Measurements from ENCODE around the gene CRP. TPM values are rescaled to one million over a fixed set of nuclear protein-coding genes. Genes with fewer than 3 reads are reported as not detected.

The CRP gene
- total RNA-seq, 1 experiment from 2014 or later, result 0.68 TPM

- TF ChIP-seq E2F1 (CRISPR knock-in tag; IDR thresholded peaks at IDR 0.05), result no peak
- no peak for TF ChIP-seq GRHL2 (CRISPR knock-in tag; IDR thresholded peaks at IDR 0.05; ENCODE audit: insufficient replicate concordance, severe bottlenecking)
- no peak for TF ChIP-seq NR2C2 (CRISPR knock-in tag; IDR thresholded peaks at IDR 0.05)
- no peak for TF ChIP-seq SP1 (CRISPR knock-in tag; conservative IDR thresholded peaks at IDR 0.05)
- no peak for TF ChIP-seq NFATC4 (CRISPR knock-in tag; IDR thresholded peaks at IDR 0.05)
- no peak for TF ChIP-seq OVOL2 (CRISPR knock-in tag; IDR thresholded peaks at IDR 0.05; ENCODE audit: borderline replicate concordance)
- no peak for TF ChIP-seq CREM (CRISPR knock-in tag; IDR thresholded peaks at IDR 0.05)
- TF ChIP-seq NR3C1 (CRISPR knock-in tag; conservative IDR thresholded peaks at IDR 0.05; ENCODE audit: low read depth), result no peak
- no peak for TF ChIP-seq JUN (CRISPR knock-in tag; IDR thresholded peaks at IDR 0.05)
Observed at GRCh38 chr1:159749630-159750029, 35.2 kb upstream of the CRP start (continued).

- H3K27me3 Mint-ChIP-seq (ENCODE audit: low read depth), result no peaks in the 10 kb centered on the region; the same call in 1 of the 2 replicates
- H3K36me3 Mint-ChIP-seq, result no peaks in the 10 kb centered on the region
- no peak overlapping the region for H3K4me3 Mint-ChIP-seq
- no peaks in the 10 kb centered on the region for H3K4me1 Mint-ChIP-seq
- no peaks in the 10 kb centered on the region for H3K9me3 Mint-ChIP-seq
- TF ChIP-seq ZNF671 (CRISPR knock-in tag; IDR thresholded peaks at IDR 0.05) (no peak), ATF3 (CRISPR knock-in tag; conservative IDR thresholded peaks at IDR 0.05) (no peak), ZNF138 (CRISPR knock-in tag; conservative IDR thresholded peaks at IDR 0.05) (no peak)
- ATAC-seq (no peak), DNase-seq (ENCODE audit: low spot score) (no peak)
- CTCF ChIA-PET, result no interaction called here
- H3K27ac Mint-ChIP-seq, result no peak overlapping the region
- POLR2A ChIA-PET, result interaction anchor here (1.0 kb wide), 1 partner anchor 9 kb away, joined by 3 read pairs; no protein-coding TSS in a partner anchor
Observed at GRCh38 chr1:159748370-159748769, 34.0 kb upstream of the CRP start.

DNA sequence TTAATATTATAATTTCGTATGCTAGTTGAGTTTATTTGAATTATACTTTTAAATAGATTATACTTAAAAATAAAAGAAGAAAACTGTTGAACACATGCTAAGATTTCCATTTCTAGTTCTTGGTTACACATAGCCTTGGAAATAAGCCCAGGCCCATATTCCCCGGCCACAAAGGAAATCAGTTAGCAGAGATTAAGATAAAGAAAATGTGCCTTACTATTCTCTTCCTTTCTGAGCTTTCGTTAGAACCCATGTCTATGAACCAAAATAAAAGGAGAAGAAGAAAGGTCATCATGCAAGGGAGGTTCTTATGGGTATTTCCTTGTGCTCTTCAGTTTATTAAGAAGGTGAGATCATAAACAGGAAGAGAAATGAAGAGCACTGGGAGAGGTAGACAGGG is 32.3 kb upstream of the CRP start:
- no peak overlapping the region for H3K4me3 Mint-ChIP-seq

More for the DNA sequence above, 32.3 kb upstream of the CRP start:
- CTCF ChIA-PET, result no interaction called here
- ATAC-seq, result no peak
- POLR2A ChIA-PET, result no interaction called here
- no peak overlapping the region for H3K27ac Mint-ChIP-seq
- DNase-seq (ENCODE audit: low spot score), result no peak
- peaks cover 15% of the 10 kb centered on the region for H3K9me3 Mint-ChIP-seq
- no peaks in the 10 kb centered on the region for H3K36me3 Mint-ChIP-seq
- TF ChIP-seq ARID4B (CRISPR knock-in tag; IDR thresholded peaks at IDR 0.05; ENCODE audit: borderline replicate concordance) (no peak), USF2 (CRISPR knock-in tag; IDR thresholded peaks at IDR 0.05) (no peak), EMX1 (CRISPR knock-in tag; IDR thresholded peaks at IDR 0.05) (no peak), ATF1 (CRISPR knock-in tag; IDR thresholded peaks at IDR 0.05) (no peak), MXD4 (CRISPR knock-in tag; IDR thresholded peaks at IDR 0.05; ENCODE audit: borderline replicate concordance) (no peak), JUN (CRISPR knock-in tag; IDR thresholded peaks at IDR 0.05) (no peak), TP53 (CRISPR knock-in tag; IDR thresholded peaks at IDR 0.05) (no peak), FOXP1 (CRISPR knock-in tag; IDR thresholded peaks at IDR 0.05; ENCODE audit: borderline replicate concordance) (no peak), ZNF121 (CRISPR knock-in tag; IDR thresholded peaks at IDR 0.05) (no peak), ZNF232 (CRISPR knock-in tag; IDR thresholded peaks at IDR 0.05) (no peak), TEAD4 (CRISPR knock-in tag; IDR thresholded peaks at IDR 0.05) (no peak)
- TF ChIP-seq, protein P1, sequence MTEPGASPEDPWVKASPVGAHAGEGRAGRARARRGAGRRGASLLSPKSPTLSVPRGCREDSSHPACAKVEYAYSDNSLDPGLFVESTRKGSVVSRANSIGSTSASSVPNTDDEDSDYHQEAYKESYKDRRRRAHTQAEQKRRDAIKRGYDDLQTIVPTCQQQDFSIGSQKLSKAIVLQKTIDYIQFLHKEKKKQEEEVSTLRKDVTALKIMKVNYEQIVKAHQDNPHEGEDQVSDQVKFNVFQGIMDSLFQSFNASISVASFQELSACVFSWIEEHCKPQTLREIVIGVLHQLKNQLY (CRISPR knock-in tag; IDR thresholded peaks at IDR 0.05), result no peak
- no peaks in the 10 kb centered on the region; the same call in 1 of the 2 replicates for H3K27me3 Mint-ChIP-seq (ENCODE audit: low read depth)
- no peaks in the 10 kb centered on the region for H3K4me1 Mint-ChIP-seq
